AG04450 (cell line): ENCODE data around the gene SYNGAP1. TPM values are rescaled to one million over a fixed set of nuclear protein-coding genes. Genes with fewer than 3 reads are reported as not detected.

ENCODE experiments used
- CTCF ChIA-PET: fragments of 300-600, 350-600 bp; formaldehyde crosslinking; extraction: SDS; loops from one replicate; lab custom pipeline; 2022; ENCODE audit warnings: antibody characterized with exemption, inconsistent platforms; lab: Charles Lee
- POLR2A ChIA-PET: fragments of 350-600 bp; formaldehyde crosslinking; extraction: SDS; loops from one replicate; lab custom pipeline; 2021; ENCODE audit warnings: antibody characterized with exemption, inconsistent platforms; lab: Yijun Ruan, JAX
- DNase-seq: peaks from one replicate; pipeline ENCODE4 v3.0.0-alpha.2; 2011; ENCODE audit warnings: low read depth, low spot score
- H3K27ac ChIP-seq: one replicate; pipeline ENCODE4 v1.5.1; 2012; ENCODE audit warnings: low read depth, low read length, control low read depth
- H3K27me3 ChIP-seq: one replicate; pipeline ENCODE4 v1.6.0; 2012; ENCODE audit warnings: low read length; ENCODE audit not compliant: control insufficient read depth, insufficient read depth
- H3K4me3 ChIP-seq: 2 replicates; pipeline ENCODE4 v1.5.1; 2011; ENCODE audit warnings: mild to moderate bottlenecking, low read depth, low read length, control low read depth
- H3K9me3 ChIP-seq: 2 replicates; pipeline ENCODE4 v1.5.1; 2012; ENCODE audit warnings: low read length; ENCODE audit not compliant: control insufficient read depth, insufficient read depth
- CTCF ChIP-seq: IDR thresholded peaks from 2 replicates; pipeline ENCODE4 v1.5.1; 2011; ENCODE audit warnings: low read depth, low read length, control low read depth, inconsistent platforms
- polyA plus RNA-seq: library from polyadenylated mRNA; depleted of rRNA; stranded (reverse); fragments of >200 nt; gene quantifications from 2 replicates; pipeline ENCODE4 v1.2.3, GENCODE V29; 2011

SYNGAP1 gene
- polyA plus RNA-seq, 1 experiment, result 5.3 TPM

- no peaks in the 10 kb centered on the region for H3K27me3 ChIP-seq
- H3K27ac ChIP-seq, result no peak overlapping the region
- TF ChIP-seq CTCF, result no peak
- H3K9me3 ChIP-seq, result no peaks in the 10 kb centered on the region
- ChIA-PET POLR2A (no interaction called here), CTCF (no interaction called here)
- peak overlapping the region; percentile 64 for H3K4me3 ChIP-seq
- no peak for DNase-seq
Observed at GRCh38 chr6:33421344-33421643, 1.4 kb downstream of the SYNGAP1 start.

GRCh38 chr6:33423777-33424176 is 3.9 kb downstream of the SYNGAP1 start:
- H3K9me3 ChIP-seq, result no peaks in the 10 kb centered on the region
- no peaks in the 10 kb centered on the region for H3K27me3 ChIP-seq
- TF ChIP-seq CTCF, result no peak
- no peak for DNase-seq
- H3K27ac ChIP-seq, result no peak overlapping the region
- CTCF ChIA-PET, result no interaction called here
- POLR2A ChIA-PET, result interaction anchor here (0.5 kb wide), 1 partner anchor 124 kb away, joined by 3 read pairs; no protein-coding TSS in a partner anchor
- H3K4me3 ChIP-seq, result no peak overlapping the region

- H3K27ac ChIP-seq, result peak overlapping the region; percentile 83
- POLR2A ChIA-PET, result interaction anchor here (0.7 to 1.6 kb wide), 4 partner anchors 15 to 171 kb away, joined by 3 to 5 read pairs (median 4); partner anchors contain the start of genes B3GALT4 and ZBTB9
- H3K27me3 ChIP-seq, result no peaks in the 10 kb centered on the region
- no peak for TF ChIP-seq CTCF
- CTCF ChIA-PET, result interaction anchor here (0.6 to 2.2 kb wide), 4 partner anchors 8 to 121 kb away, joined by 3 to 18 read pairs (median 4); partner anchors contain the start of gene CUTA
- H3K9me3 ChIP-seq, result no peaks in the 10 kb centered on the region
- DNase-seq, result no peak
- H3K4me3 ChIP-seq, result peak overlapping the region; percentile 65
Observed at GRCh38 chr6:33424855-33425667, 5.2 kb downstream of the SYNGAP1 start.

- peak overlapping the region; percentile 65 for H3K4me3 ChIP-seq
- H3K27ac ChIP-seq, result peak overlapping the region; percentile 83
- no peaks in the 10 kb centered on the region for H3K27me3 ChIP-seq
- CTCF ChIA-PET, result interaction anchor here (0.6 to 2.2 kb wide), 10 partner anchors 9 to 1082 kb away, joined by 3 to 18 read pairs (median 3); partner anchors contain the start of genes CUTA and WDR46
- peak; percentile 64 for TF ChIP-seq CTCF
- POLR2A ChIA-PET, result interaction anchor here (0.8 to 1.6 kb wide), 4 partner anchors 16 to 154 kb away, joined by 3 to 5 read pairs (median 4); partner anchors contain the start of genes B3GALT4, RPS18, VPS52 and ZBTB9
- H3K9me3 ChIP-seq, result no peaks in the 10 kb centered on the region
- peak; percentile 43 for DNase-seq
Observed at GRCh38 chr6:33425668-33426577, 6.1 kb downstream of the SYNGAP1 start.
